Astrocyte (in vitro differentiated cells and primary cell): ENCODE results near the gene ARMH1.

ENCODE experiments used
- EZH2 ChIP-seq: IDR thresholded peaks from 2 replicates; pipeline ENCODE4 v1.6.1; 2012; ENCODE audit warnings: mild to moderate bottlenecking, low read length, inconsistent platforms; ENCODE audit not compliant: insufficient read depth
- TF ChIP-seq, protein P1 (sequence below): IDR thresholded peaks from 2 replicates; pipeline ENCODE4 v1.5.1; 2011; ENCODE audit warnings: low read depth, mild to moderate bottlenecking, inconsistent platforms, low read length, moderate library complexity; ENCODE audit not compliant: insufficient read depth

DNA sequence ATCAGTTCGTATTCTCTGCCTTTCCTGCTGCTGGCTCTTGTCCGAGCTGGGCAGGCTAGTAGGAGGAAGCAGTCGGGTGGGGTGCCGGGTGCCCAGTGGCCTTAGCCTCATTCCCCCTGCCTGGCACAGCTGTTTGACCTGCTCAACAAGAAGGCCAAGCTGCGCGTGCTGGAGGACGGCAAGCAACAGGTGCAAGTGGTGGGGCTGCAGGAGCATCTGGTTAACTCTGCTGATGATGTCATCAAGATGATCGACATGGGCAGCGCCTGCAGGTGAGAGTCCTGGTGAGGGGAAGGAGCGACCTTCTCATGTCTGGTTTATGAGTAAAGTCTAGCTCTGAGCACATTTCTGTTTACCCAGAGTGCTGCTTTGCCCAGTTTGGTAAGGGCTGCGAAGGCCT lies 84.6 kb downstream of the ARMH1 start:
- TF ChIP-seq, protein P1, sequence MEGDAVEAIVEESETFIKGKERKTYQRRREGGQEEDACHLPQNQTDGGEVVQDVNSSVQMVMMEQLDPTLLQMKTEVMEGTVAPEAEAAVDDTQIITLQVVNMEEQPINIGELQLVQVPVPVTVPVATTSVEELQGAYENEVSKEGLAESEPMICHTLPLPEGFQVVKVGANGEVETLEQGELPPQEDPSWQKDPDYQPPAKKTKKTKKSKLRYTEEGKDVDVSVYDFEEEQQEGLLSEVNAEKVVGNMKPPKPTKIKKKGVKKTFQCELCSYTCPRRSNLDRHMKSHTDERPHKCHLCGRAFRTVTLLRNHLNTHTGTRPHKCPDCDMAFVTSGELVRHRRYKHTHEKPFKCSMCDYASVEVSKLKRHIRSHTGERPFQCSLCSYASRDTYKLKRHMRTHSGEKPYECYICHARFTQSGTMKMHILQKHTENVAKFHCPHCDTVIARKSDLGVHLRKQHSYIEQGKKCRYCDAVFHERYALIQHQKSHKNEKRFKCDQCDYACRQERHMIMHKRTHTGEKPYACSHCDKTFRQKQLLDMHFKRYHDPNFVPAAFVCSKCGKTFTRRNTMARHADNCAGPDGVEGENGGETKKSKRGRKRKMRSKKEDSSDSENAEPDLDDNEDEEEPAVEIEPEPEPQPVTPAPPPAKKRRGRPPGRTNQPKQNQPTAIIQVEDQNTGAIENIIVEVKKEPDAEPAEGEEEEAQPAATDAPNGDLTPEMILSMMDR = no peak
- TF ChIP-seq EZH2 = no peak
